ENCODE measurements around the gene LRRC4C.

Gene LRRC4C

DNA sequence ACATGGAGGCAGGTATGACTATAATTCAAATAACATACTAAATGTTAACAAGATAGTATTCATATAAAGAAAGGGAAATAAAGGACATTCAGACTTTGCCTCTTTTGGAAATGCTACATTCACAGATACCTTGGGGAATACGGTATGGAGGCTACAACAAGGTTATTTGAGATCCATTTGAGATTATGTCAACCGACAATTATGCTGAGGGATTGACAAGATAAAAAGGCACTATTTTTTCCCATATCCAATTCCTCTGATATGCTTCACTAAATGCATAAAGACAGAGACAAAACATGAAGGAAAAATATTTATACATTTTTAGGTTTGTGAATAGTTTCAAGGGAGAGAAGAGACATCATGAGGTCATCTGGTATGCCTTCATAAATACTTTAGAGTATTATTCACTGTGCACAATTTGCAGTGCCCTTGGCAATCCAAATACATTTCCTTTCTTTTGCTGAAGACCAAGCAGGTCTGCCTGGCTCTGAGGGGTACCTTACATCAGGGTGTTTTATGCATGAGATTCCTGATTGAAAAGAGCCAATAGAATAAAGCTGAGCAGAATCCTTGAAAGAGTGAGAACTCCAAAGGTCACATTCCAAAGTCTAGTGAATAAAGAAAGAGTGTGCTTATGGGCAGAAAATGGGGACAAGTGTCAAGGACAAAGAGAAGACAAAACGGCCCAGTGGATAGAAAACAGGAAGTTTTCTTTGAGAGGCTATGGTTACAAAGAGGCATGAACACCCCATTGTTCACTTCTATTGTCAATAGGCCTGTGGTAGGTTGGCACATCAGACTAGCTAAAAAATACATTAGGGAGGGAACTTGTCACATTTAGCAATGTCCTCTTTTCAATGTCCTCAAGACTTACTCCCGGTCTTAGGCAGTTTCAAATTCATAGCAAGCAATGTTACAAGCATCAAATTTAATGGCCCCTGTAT lies 455.8 kb downstream of the LRRC4C start:
- TF ChIP-seq, protein P1, sequence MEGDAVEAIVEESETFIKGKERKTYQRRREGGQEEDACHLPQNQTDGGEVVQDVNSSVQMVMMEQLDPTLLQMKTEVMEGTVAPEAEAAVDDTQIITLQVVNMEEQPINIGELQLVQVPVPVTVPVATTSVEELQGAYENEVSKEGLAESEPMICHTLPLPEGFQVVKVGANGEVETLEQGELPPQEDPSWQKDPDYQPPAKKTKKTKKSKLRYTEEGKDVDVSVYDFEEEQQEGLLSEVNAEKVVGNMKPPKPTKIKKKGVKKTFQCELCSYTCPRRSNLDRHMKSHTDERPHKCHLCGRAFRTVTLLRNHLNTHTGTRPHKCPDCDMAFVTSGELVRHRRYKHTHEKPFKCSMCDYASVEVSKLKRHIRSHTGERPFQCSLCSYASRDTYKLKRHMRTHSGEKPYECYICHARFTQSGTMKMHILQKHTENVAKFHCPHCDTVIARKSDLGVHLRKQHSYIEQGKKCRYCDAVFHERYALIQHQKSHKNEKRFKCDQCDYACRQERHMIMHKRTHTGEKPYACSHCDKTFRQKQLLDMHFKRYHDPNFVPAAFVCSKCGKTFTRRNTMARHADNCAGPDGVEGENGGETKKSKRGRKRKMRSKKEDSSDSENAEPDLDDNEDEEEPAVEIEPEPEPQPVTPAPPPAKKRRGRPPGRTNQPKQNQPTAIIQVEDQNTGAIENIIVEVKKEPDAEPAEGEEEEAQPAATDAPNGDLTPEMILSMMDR (conservative IDR thresholded peaks at IDR 0.05; ENCODE audit: low read depth): no peak
- POLR2A ChIA-PET (ENCODE audit: low non-redundant PET): no interaction called here
- CTCF ChIA-PET: no interaction called here
- DNase-seq (ENCODE audit: low spot score): no peak
- H3K27ac ChIP-seq: no peak overlapping the region

DNA sequence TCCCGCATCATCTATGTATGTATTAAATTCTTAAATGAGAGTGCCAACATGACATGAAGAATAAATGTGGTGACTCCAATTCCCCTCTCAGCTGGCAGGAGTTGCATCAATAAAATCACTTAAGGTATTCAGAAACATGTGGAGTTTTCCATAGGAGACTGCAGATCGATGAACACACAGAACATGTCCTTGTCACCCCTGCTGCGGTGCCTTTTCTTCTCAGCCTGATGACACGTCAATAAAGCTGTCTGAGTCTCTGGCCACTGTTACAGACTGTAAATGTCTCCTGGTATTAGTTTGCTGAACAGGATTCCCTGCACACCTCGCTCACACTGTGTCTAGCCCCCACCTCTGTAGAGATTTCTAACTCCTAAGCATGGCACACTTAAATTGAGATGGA lies 460.5 kb downstream of the LRRC4C start:
- ChIA-PET CTCF (no interaction called here), POLR2A (ENCODE audit: low non-redundant PET) (no interaction called here)
- H3K27ac ChIP-seq: no peak overlapping the region
- TF ChIP-seq, protein P1 (conservative IDR thresholded peaks at IDR 0.05; ENCODE audit: low read depth): no peak
- DNase-seq (ENCODE audit: low spot score): no peak

DNA sequence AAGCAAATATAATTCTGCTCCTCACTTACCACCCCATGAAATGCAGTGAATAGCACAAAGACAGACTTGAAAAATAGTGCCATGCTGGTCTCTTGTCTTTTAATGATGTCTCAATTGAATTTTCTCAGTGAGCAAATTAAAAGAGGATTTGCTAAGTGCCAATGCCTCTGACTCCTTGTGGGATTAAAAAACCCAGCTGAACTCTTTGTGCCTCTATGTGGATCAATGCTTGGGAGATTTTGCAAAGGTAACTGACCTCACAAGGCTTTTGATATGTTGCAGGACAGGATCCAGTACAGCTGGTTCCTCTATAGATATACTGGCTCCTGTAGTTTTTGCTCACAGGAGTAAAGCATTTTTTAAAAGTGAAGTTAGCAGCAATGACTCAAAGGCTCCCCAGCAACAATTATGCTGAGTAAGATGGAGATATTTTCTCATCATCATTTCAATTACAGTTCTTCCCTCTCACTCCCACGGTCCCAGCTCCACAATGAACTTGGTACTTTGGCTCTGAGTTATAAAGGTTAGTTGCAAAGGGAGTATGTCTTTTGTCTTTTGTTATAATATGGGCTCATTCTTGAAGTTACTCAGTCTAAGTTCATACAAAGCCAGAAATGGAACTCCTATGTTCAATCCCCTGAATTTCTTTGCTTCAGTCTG lies 471.5 kb downstream of the LRRC4C start:
- POLR2A ChIA-PET (ENCODE audit: low non-redundant PET): no interaction called here
- CTCF ChIA-PET: no interaction called here
- TF ChIP-seq, protein P1 (conservative IDR thresholded peaks at IDR 0.05; ENCODE audit: low read depth): no peak
- no peak overlapping the region for H3K27ac ChIP-seq
- no peak for DNase-seq (ENCODE audit: low spot score)

DNA sequence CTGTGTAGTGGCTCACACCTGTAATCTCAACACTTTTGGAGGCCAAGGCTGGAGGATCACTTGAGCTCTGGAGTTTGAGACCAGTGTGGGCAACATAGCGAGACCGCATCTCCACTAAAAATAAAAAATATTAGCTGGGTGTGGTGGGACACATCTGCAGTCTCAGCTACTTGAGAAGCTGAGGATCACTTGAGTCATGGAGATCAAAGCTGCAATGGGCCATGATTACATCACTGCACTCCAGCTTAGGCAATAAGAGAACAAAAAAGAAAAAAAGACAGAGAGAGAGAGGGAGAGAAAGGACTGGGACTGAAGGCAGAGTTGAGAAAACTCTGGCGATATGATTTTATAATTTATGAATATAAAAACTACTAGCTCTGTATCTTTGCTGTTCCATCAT lies 473.1 kb downstream of the LRRC4C start:
- ChIA-PET CTCF (interaction anchor here (0.7 kb wide), 1 partner anchor 43 kb away, joined by 3 read pairs; no protein-coding TSS in a partner anchor), POLR2A (ENCODE audit: low non-redundant PET) (no interaction called here)
- TF ChIP-seq, protein P1 (conservative IDR thresholded peaks at IDR 0.05; ENCODE audit: low read depth): no peak

DNA sequence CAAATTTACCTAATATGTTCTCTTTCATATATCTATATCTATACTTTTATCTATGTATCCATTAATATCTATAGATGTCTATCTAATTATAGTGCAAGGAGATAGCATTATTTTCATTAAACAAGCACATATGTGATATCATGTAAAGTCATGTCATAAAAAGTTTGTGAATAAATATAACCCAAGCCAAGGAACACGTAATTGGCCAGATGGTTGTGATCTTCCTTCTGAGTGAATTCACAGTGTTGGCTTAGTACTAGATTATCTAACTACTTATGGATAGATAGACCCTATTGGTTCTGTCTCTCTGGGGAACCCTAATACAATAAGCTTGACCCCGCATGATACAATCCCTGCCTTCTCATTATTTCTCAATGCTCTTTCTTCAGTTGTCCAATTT lies 484.4 kb downstream of the LRRC4C start:
- TF ChIP-seq, protein P1 (conservative IDR thresholded peaks at IDR 0.05; ENCODE audit: low read depth): no peak
- ChIA-PET CTCF (interaction anchor here (0.7 kb wide), 1 partner anchor 165 kb away, joined by 3 read pairs; no protein-coding TSS in a partner anchor), POLR2A (ENCODE audit: low non-redundant PET) (no interaction called here)
- no peak overlapping the region for H3K27ac ChIP-seq
- no peak for DNase-seq (ENCODE audit: low spot score)

More for the DNA sequence above, 473.1 kb downstream of the LRRC4C start:
- DNase-seq (ENCODE audit: low spot score): no peak
- H3K27ac ChIP-seq: no peak overlapping the region

DNA sequence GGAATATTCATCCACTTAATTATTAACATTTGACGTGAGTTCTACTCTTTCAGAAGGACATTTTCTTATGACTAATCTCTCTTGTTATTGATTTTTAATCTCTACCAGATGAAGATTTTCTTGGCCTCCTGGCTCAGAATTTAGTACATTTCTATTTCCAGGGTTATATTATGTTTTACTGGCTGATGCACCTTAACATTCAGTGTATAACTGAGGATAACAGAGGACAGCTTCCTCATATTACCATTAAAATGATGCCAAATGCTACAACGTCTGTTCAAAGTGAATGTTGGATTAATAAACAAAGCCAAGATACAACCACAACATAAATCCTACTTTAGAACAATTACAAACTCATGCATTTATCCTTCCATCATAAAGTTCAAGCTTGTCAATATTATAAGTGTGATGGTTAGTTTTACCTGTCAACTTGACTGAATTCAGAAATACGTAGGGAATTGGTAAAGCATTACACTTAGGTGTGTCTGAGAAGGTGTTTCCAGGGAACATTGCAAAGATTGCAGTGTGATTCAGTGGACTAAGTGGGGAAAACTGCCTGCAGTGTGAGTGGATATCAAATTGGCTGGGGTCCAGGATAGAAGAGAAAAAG lies 485.2 kb downstream of the LRRC4C start:
- H3K27ac ChIP-seq: no peak overlapping the region
- CTCF ChIA-PET: interaction anchor here (0.7 kb wide), 1 partner anchor 164 kb away, joined by 3 read pairs; no protein-coding TSS in a partner anchor
- TF ChIP-seq, protein P1 (conservative IDR thresholded peaks at IDR 0.05; ENCODE audit: low read depth): no peak
- POLR2A ChIA-PET (ENCODE audit: low non-redundant PET): no interaction called here
- no peak for DNase-seq (ENCODE audit: low spot score)
